Skeletal muscle satellite cell (primary cell): ENCODE results near the gene ATXN7. TPM values are rescaled to one million over a fixed set of nuclear protein-coding genes. Genes with fewer than 3 reads are reported as not detected.

Experiments
- H3K27me3 ChIP-seq: 2 replicates; pipeline ENCODE4 v1.7.0; 2013; ENCODE audit warnings: low read length; ENCODE audit not compliant: control insufficient read depth, insufficient read depth
- H3K36me3 ChIP-seq: 2 replicates; pipeline ENCODE4 v1.7.0; 2013; ENCODE audit warnings: mild to moderate bottlenecking, control low read depth, low read length; ENCODE audit not compliant: insufficient read depth
- H3K4me1 ChIP-seq: 2 replicates; pipeline ENCODE4 v1.7.0; 2013; ENCODE audit warnings: low read length; ENCODE audit not compliant: control insufficient read depth, insufficient read depth
- H3K4me2 ChIP-seq: 2 replicates; pipeline ENCODE4 v1.7.0; 2013; ENCODE audit warnings: mild to moderate bottlenecking, low read length
- H3K4me3 ChIP-seq: 2 replicates; pipeline ENCODE4 v1.7.0; 2013; ENCODE audit warnings: low read length
- H3K9ac ChIP-seq: 2 replicates; pipeline ENCODE4 v1.7.0; 2013; ENCODE audit warnings: mild to moderate bottlenecking, low read depth, low read length, moderate library complexity
- H3K9me3 ChIP-seq: replicated peaks from 2 replicates; pipeline ENCODE4 v1.7.0; 2013; ENCODE audit warnings: mild to moderate bottlenecking, control low read depth, low read length
- small RNA-seq: library from RNA; depleted of rRNA; stranded (forward); fragments of <200 nt; gene quantifications from one replicate; pipeline ENCODE3, GENCODE V24; 2012

Gene ATXN7

DNA sequence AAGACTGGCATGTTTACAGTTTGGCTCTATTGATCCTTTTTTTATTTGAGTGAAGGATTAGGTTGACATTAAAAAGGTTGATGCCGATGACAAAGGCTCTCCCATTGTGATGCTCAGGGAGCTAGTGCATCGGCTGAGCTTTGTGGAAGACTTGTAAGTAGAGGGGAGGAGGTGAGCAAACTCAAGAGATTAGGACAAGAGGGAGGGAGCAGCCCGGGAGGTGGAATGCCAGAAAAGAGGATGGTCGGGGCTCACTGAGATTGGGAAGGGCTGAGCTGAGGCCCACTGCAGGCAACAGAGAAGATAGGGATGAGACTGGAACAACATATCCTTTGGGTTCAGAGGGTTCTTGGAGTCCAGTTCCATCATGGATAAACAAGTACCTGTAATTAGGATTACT is 186.2 kb downstream of the ATXN7 start:
- Histone ChIP-seq H3K27me3 (no peaks in the 10 kb centered on the region), H3K36me3 (no peaks in the 10 kb centered on the region), H3K4me1 (peaks cover 10% of the 10 kb centered on the region), H3K9ac (no peak overlapping the region), H3K4me2 (no peak overlapping the region), H3K9me3 (no peaks in the 10 kb centered on the region), H3K4me3 (no peak overlapping the region)

Small RNA genes within 50 kb of the gene (small RNA-seq; reads per million reads assigned to genes)
- not detected for gene SCAANT1
